Cortex of kidney (tissue), 1 donor: ENCODE data around the gene TEX12.

ENCODE experiments used
- DNase-seq: peaks from one replicate; lab custom pipeline; 2025; lab: John Stamatoyannopoulos, UW

Gene TEX12

DNA sequence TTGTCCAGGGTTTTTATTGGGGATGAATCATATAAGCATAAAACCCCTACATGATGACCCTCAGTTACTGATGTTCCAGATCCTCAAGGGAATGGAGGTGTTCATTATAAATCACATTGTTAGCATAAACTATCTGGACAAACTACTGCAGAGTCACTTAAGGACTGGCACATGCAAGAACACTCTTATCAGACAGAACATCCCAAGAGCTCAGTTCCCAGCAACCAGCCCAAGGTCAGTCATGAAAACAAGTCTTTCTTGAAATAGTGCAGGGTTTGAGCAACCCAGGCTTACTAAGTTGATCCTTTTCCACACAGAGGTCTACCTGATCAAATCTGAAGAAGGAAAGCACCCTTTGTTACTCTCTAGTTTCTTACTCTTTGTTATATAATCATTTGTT lies 45.5 kb downstream of the TEX12 start:
- DNase-seq = no peak

DNA sequence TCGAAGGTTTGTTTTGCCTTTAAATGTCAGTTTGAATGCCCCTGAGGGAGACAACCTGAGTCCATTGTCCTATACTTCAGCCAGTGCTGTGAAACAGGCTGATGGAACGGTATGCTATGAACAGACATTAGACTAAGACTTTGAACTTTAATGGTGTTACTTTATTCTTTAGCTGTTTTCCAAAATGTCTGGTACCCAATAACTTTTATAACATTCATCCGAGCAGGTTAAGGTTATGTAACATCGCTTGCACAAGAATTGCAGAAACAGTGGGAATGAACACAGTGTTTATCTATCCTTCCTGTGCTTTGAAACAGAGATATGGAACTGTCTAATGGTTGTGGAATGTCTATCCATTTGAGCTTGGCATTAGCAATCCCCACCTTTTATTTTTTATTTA lies 46.6 kb downstream of the TEX12 start:
- DNase-seq = no peak

DNA sequence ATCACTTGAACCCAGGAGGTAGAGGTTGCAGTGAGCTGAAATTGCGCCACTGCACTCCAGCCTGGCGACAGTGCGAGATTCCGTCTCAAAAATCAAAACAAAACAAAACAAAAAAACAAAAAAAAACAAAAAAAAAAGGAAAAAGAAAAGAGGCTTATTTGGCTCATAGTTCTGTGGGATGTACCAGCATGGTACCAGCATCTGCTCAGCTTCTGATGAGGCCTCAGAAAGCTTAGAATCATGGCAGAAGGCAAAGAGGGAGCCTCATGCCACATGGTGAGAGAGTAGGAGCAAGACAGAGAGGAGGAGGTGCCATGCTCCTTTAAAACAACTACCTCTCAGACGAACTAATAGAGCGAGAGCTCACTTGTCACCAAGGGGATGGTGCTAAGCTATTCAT lies 48.4 kb downstream of the TEX12 start:
- no peak for DNase-seq

DNA sequence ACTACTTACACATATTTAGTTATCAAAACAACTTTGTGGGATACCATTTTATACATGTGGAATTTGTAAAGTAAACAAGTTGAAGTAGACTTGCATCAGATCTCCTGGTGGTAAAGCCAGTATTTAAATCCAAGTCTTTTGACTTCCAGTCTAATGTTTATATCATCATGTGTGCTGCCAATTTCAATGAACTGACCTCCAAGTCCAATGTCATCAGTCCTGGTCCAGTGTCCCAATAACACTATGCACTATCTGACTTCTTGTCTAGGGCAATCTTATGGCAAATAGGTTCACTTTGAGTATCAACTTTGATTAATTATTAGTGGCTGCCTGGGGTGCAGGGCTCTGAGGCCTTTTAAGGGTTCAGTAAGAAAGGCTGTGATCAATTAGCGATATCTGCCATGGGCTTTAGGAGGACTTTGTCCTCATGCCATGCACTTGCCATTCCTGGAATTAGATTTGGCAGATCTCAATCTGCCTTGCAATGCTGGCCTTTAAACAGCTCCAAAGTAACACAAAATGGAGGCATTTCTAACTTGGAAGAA lies 49.5 kb downstream of the TEX12 start:
- DNase-seq = no peak

DNA sequence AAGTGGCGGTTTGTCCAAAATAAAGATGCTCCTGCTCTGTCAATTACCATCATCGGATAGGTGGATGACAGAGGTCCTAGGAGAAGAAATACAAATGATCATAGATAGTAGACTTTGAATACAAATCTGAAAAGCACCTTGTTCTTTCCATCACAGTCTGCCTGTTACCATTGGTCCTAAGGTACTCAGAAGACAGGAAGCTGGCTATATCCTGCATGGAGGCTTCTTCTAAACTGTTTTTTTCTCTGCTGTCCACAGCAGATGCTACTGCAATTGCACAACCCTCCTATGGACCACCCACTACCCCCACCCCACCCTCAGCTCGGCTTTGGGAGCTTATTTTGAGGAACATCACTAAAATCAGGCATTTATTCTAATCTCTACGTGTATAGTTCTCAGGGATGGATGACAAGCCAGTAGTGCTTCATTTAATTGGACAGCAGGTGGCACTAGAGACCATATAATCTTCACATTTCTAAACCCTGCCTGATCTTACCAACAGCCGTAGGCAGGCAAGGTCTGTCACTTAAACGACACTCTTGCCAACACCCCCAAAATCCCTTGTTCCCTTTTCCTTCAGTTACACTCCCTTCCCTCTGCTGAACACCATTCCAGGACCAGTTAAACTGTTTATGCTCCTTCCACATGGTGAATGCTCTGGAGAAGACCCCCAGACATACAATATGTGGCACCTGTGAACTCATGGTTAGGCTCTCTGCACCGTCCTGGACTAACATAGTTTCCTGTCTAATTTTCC lies 52.5 kb downstream of the TEX12 start:
- DNase-seq = no peak

DNA sequence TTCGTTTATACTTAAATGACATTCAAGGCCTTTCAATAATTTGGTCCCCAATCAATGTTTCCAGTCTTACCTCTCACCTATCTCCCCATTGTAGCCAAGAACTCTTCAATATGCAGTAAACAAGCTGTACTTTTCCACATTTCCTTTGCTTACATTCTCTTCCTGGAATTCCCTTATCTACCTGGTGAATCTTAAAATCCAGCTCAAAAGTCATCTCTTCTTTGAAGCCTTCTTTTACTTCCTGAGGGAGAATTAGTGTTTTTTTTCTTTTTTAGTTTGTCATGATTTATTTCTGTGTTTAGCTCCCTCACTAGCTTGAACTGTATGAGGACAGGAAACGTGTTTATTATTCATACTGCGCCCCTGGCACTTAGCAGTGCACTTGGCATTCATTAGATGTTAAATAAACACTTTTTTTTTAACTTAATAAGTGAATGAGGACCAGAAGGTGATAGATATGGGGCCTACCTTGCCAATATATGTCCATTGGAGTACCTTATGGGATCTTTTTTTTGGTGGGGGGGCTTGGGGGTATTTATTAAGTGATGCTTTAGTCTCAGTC lies 54.2 kb downstream of the TEX12 start:
- DNase-seq = no peak
